ENCODE measurements around the gene GIMAP8.

GIMAP8 gene

GRCh38 chr7:150412016-150412415, 38.4 kb upstream of the GIMAP8 start:
- no peak for DNase-seq

- DNase-seq: no peak
Observed at GRCh38 chr7:150412518-150413488, 37.6 kb upstream of the GIMAP8 start.

GRCh38 chr7:150413640-150414081, 36.8 kb upstream of the GIMAP8 start:
- DNase-seq: no peak

- DNase-seq: no peak
Observed at GRCh38 chr7:150415161-150416153, 35.0 kb upstream of the GIMAP8 start.

- no peak for DNase-seq
Observed at GRCh38 chr7:150417239-150417638, 33.2 kb upstream of the GIMAP8 start.

GRCh38 chr7:150417863-150418262, 32.6 kb upstream of the GIMAP8 start:
- DNase-seq: no peak

- DNase-seq: no peak
Observed at GRCh38 chr7:150420242-150420641, 30.2 kb upstream of the GIMAP8 start.

- DNase-seq: no peak
Observed at GRCh38 chr7:150420987-150421674, 29.3 kb upstream of the GIMAP8 start.

GRCh38 chr7:150421831-150422230, 28.6 kb upstream of the GIMAP8 start:
- DNase-seq: no peak

GRCh38 chr7:150425670-150426069, 24.8 kb upstream of the GIMAP8 start:
- no peak for DNase-seq

GRCh38 chr7:150428671-150429451, 21.6 kb upstream of the GIMAP8 start:
- peak; percentile 94 for DNase-seq

- no peak for DNase-seq
Observed at GRCh38 chr7:150429699-150430098, 20.7 kb upstream of the GIMAP8 start.

- no peak for DNase-seq
Observed at GRCh38 chr7:150430465-150431085, 19.9 kb upstream of the GIMAP8 start.

- DNase-seq: no peak
Observed at GRCh38 chr7:150431839-150432658, 18.4 kb upstream of the GIMAP8 start.

- no peak for DNase-seq
Observed at GRCh38 chr7:150432915-150433892, 17.2 kb upstream of the GIMAP8 start.

GRCh38 chr7:150434240-150434639, 16.2 kb upstream of the GIMAP8 start:
- DNase-seq: no peak

GRCh38 chr7:150435047-150435389, 15.4 kb upstream of the GIMAP8 start:
- no peak for DNase-seq

- DNase-seq: no peak
Observed at GRCh38 chr7:150435390-150436073, 14.9 kb upstream of the GIMAP8 start.

GRCh38 chr7:150439967-150440366, 10.5 kb upstream of the GIMAP8 start:
- no peak for DNase-seq
